Adrenal gland (tissue), 5 donors: Measurements from ENCODE around the gene ACACB.

Source experiments
- CTCF ChIP-seq, 6 experiments: fragments of 450-650 bp in 4 of 6; fragments of 200-600 bp in 2 of 6; sonication (generic) in 1 of 6; IDR thresholded peaks; 1 replicate in 5 of 6; 2 replicates in 1 of 6; pipeline versions ENCODE4 v1.5.1 to v1.8.0; 2016 to 2021; ENCODE audit warnings: antibody characterized with exemption in 6 of 6, mild to moderate bottlenecking in 2 of 6, moderate library complexity in 1 of 6
- POLR2A ChIP-seq, 2 donors: fragments of 450-650 bp; IDR thresholded peaks; one replicate each; pipeline ENCODE4 v1.6.1; 2017; ENCODE audit warnings: antibody characterized with exemption in 2 of 2, mild to moderate bottlenecking in 2 of 2, moderate library complexity in 1 of 2
- donor health status: DM: no; HTN: no; CAD: no.

- no peak for TF ChIP-seq POLR2A (IDR thresholded peaks at IDR 0.05)
- no peak for TF ChIP-seq CTCF (IDR thresholded peaks at IDR 0.05)
These were observed 1.0 kb upstream of the ACACB start for GRCh38 chr12:109115404-109115757.
